Adrenal gland (tissue), 12 donors: ENCODE data around the gene PEX1. TPM values are rescaled to one million over a fixed set of nuclear protein-coding genes. Genes with fewer than 3 reads are reported as not detected.

Experiments
- DNase-seq, 7 donors: peaks; one replicate each; pipeline ENCODE4 v3.0.0-alpha.2; 2019 to 2020
- H3K27ac ChIP-seq, 5 donors: fragments of 200-600 bp; sonication (generic) in 4 of 5; 1 replicate in 3 of 5; 2 replicates in 2 of 5; pipeline versions ENCODE4 v1.5.1 to v1.8.0; 2016 to 2020; ENCODE audit warnings: mild to moderate bottlenecking in 1 of 5
- H3K27me3 ChIP-seq: fragments of 200-600 bp; 2 replicates; pipeline ENCODE4 v1.8.0; 2021
- H3K36me3 ChIP-seq, 2 donors: fragments of 200-600 bp; replicated peaks in 1 of 2; 1 replicate in 1 of 2; 2 replicates in 1 of 2; pipeline versions ENCODE4 v1.5.1 to v1.8.0; 2018 to 2022
- H3K4me1 ChIP-seq, 2 donors: fragments of 200-600 bp; replicated peaks in 1 of 2; 1 replicate in 1 of 2; 2 replicates in 1 of 2; pipeline versions ENCODE4 v1.5.1 to v1.8.0; 2018 to 2021
- H3K4me3 ChIP-seq, 4 donors: fragments of 200-600 bp; sonication (generic) in 3 of 4; one replicate each; pipeline ENCODE4 v1.5.1; 2016 to 2018
- H3K9me3 ChIP-seq, 3 donors: fragments of 200-600 bp; sonication (generic) in 1 of 3; replicated peaks in 1 of 3; 1 replicate in 2 of 3; 2 replicates in 1 of 3; pipeline versions ENCODE4 v1.5.1 to v1.8.0; 2016 to 2021
- CTCF ChIP-seq, 6 experiments: fragments of 450-650 bp in 4 of 6; fragments of 200-600 bp in 2 of 6; sonication (generic) in 1 of 6; IDR thresholded peaks; 1 replicate in 5 of 6; 2 replicates in 1 of 6; pipeline versions ENCODE4 v1.5.1 to v1.8.0; 2016 to 2021; ENCODE audit warnings: antibody characterized with exemption in 6 of 6, mild to moderate bottlenecking in 2 of 6, moderate library complexity in 1 of 6
- POLR2A ChIP-seq, 2 donors: fragments of 450-650 bp; IDR thresholded peaks; one replicate each; pipeline ENCODE4 v1.6.1; 2017; ENCODE audit warnings: antibody characterized with exemption in 2 of 2, mild to moderate bottlenecking in 2 of 2, moderate library complexity in 1 of 2
- WGBS, 4 donors: extraction: QIAGEN DNeasy Blood & Tissue Kit in 2 of 4; methylation state at CpG; one replicate each; pipeline versions ENCODE4 v1.1.5 to v1.1.7; 2013 to 2017; 5-methylcytosine and 5-hydroxymethylcytosine counted together
- intact Hi-C, 2 donors: fragments of 100-400 bp; cut with DNase I; formaldehyde crosslinking; loops; one replicate each; pipeline versions ENCODE4 v1.14.1 to v1.15.0; 2022 to 2023
- polyA plus RNA-seq, 3 donors: library from polyadenylated mRNA; stranded (reverse); fragments of 200-250 nt in 2 of 3; fragments of 350-450 nt in 1 of 3; fragmentation: Illumina TruSeq in 1 of 3; extraction: RNeasy Lipid Tissue Mini Kit (QIAGEN cat#74804) in 1 of 3; gene quantifications; one replicate each; pipeline ENCODE4 v1.2.3, GENCODE V29; 2013 to 2014
- total RNA-seq, 9 donors: library from RNA; depleted of rRNA in 4 of 9; stranded (reverse); fragments of >200 nt in 4 of 9; fragments of 120-200 nt in 1 of 9; fragmentation: NEBNext Ultra II Directional in 1 of 9; extraction: Animal tissue kit (Norgen Biotek cat#: 25700) in 1 of 9; gene quantifications; one replicate each; pipeline versions ENCODE4 v1.1.0 to v1.2.4, GENCODE V29; 2013 to 2023
- donor health status: healthy with polysubstance abuse.
- donor health status: Bipolar disorder and iron deficiency.
- donor health status: DM: yes; HTN: yes; CAD: no.
- donor health status: DM: no; HTN: no; CAD: no.
- donor health status: DM: no; HTN: no; CAD: no.
- donor health status: DM: yes; HTN: yes; CAD: no.

PEX1 gene
- total and polyA plus RNA-seq, 12 donors: 7.4 to 33.2 (median 16.4) TPM

- WGBS, 4 donors: 88 to 91% (median 89%) methylated on average over 9 of the region's 9 CpGs
These were observed 6.3 kb upstream of the PEX1 start for GRCh38 chr7:92534572-92534971.

GRCh38 chr7:92528958-92529264, 591 bp upstream of the PEX1 start:
- intact Hi-C loops: no loop called here
- WGBS, 4 donors: 0 to 1% (median 0%) methylated on average over 10 to 13 of the region's 13 CpGs

More at GRCh38 chr7:92534572-92534971, 6.3 kb upstream of the PEX1 start:
- peaks cover 0 to 11% of the 10 kb centered on the region in 2 donors for H3K4me1 ChIP-seq
- no peak overlapping the region for H3K27ac ChIP-seq
- H3K4me3 ChIP-seq: no peak overlapping the region
- no peaks in the 10 kb centered on the region for H3K27me3 ChIP-seq
- intact Hi-C loops: loop anchor here in 1 of 2 donors (10.0 kb wide), 1 partner anchor 50 kb away; no protein-coding TSS in a partner anchor
- DNase-seq: no peak
- no peaks in the 10 kb centered on the region for H3K9me3 ChIP-seq
- peaks cover 0 to 75% of the 10 kb centered on the region in 2 donors for H3K36me3 ChIP-seq
- TF ChIP-seq CTCF (IDR thresholded peaks at IDR 0.05): no peak
- TF ChIP-seq POLR2A (IDR thresholded peaks at IDR 0.05): no peak

GRCh38 chr7:92527300-92528187, 776 bp downstream of the PEX1 start:
- H3K27me3 ChIP-seq: no peaks in the 10 kb centered on the region
- H3K36me3 ChIP-seq: peaks cover 0 to 22% of the 10 kb centered on the region in 2 donors
- DNase-seq: peak; percentile 43 to 77 (median 61)
- peak overlapping the region; percentile 61 to 90 (median 81) for H3K27ac ChIP-seq
- intact Hi-C loops: no loop called here
- H3K9me3 ChIP-seq: no peaks in the 10 kb centered on the region
- H3K4me3 ChIP-seq: peak overlapping the region; percentile 35 to 99 (median 72)
- TF ChIP-seq POLR2A (IDR thresholded peaks at IDR 0.05) (peak in 1 of 2 donors; percentile 31), CTCF (IDR thresholded peaks at IDR 0.05) (peak in 4 of 6 experiments; percentile 22 to 37 (median 24))
- WGBS, 4 donors: 0 to 1% (median 1%) methylated on average over 31 of the region's 31 CpGs
- H3K4me1 ChIP-seq: peaks cover 12 to 23% of the 10 kb centered on the region in 2 donors

More at GRCh38 chr7:92528958-92529264, 591 bp upstream of the PEX1 start:
- TF ChIP-seq CTCF (IDR thresholded peaks at IDR 0.05) (no peak), POLR2A (IDR thresholded peaks at IDR 0.05) (no peak)
- DNase-seq: no peak
- H3K4me3 ChIP-seq: peak overlapping the region; percentile 25 to 84 (median 49)
- H3K36me3 ChIP-seq: peaks cover 0 to 35% of the 10 kb centered on the region in 2 donors
- peak overlapping the region in 4 of 5 donors; percentile 67 to 93 (median 83) for H3K27ac ChIP-seq
- H3K4me1 ChIP-seq: peaks cover 12 to 23% of the 10 kb centered on the region in 2 donors
- H3K9me3 ChIP-seq: no peaks in the 10 kb centered on the region
- no peaks in the 10 kb centered on the region for H3K27me3 ChIP-seq

- Histone ChIP-seq H3K4me3 (no peak overlapping the region), H3K27me3 (no peaks in the 10 kb centered on the region), H3K4me1 (peaks cover 12 to 14% of the 10 kb centered on the region in 2 donors), H3K27ac (no peak overlapping the region), H3K9me3 (no peaks in the 10 kb centered on the region), H3K36me3 (peaks cover 0 to 7% of the 10 kb centered on the region in 2 donors)
- intact Hi-C loops: no loop called here
- TF ChIP-seq POLR2A (IDR thresholded peaks at IDR 0.05) (no peak), CTCF (IDR thresholded peaks at IDR 0.05) (no peak)
- no peak for DNase-seq
- WGBS, 4 donors: 89 to 94% (median 92%) methylated on average over 2 of the region's 2 CpGs
These were observed 5.2 kb downstream of the PEX1 start for GRCh38 chr7:92523110-92523509.
